WI38 (cell line): ENCODE data around the gene PTPRU.

Experiments used
- H3K4me3 ChIP-seq: 2 replicates; pipeline ENCODE4 v1.5.1; 2011; ENCODE audit warnings: low read depth, mild to moderate bottlenecking, control low read depth, low read length
- CTCF ChIP-seq: IDR thresholded peaks from 2 replicates; pipeline ENCODE4 v1.5.1; 2012; ENCODE audit warnings: low read depth, mild to moderate bottlenecking, control low read depth, low read length

The PTPRU gene

GRCh38 chr1:29284286-29284960 lies 48.1 kb downstream of the PTPRU start:
- H3K4me3 ChIP-seq, result no peak overlapping the region
- TF ChIP-seq CTCF, result no peak

GRCh38 chr1:29284961-29285560 lies 48.7 kb downstream of the PTPRU start:
- no peak overlapping the region for H3K4me3 ChIP-seq

GRCh38 chr1:29285771-29286170 lies 49.4 kb downstream of the PTPRU start:
- TF ChIP-seq CTCF, result no peak
- no peak overlapping the region for H3K4me3 ChIP-seq

More at GRCh38 chr1:29284961-29285560, 48.7 kb downstream of the PTPRU start:
- TF ChIP-seq CTCF, result no peak

GRCh38 chr1:29286194-29286767 lies 50.0 kb downstream of the PTPRU start:
- no peak overlapping the region for H3K4me3 ChIP-seq
- no peak for TF ChIP-seq CTCF

- TF ChIP-seq CTCF, result no peak
- no peak overlapping the region for H3K4me3 ChIP-seq
These were observed 53.2 kb downstream of the PTPRU start for GRCh38 chr1:29289493-29289892.

GRCh38 chr1:29290414-29290985 lies 54.2 kb downstream of the PTPRU start:
- TF ChIP-seq CTCF, result no peak

GRCh38 chr1:29291756-29292155 lies 55.4 kb downstream of the PTPRU start:
- H3K4me3 ChIP-seq, result no peak overlapping the region
- TF ChIP-seq CTCF, result no peak

More at GRCh38 chr1:29290414-29290985, 54.2 kb downstream of the PTPRU start:
- no peak overlapping the region for H3K4me3 ChIP-seq
